A673 (cell line): Measurements from ENCODE around the gene PTPN14.

Source experiments
- CTCF ChIP-seq: fragments of 300-800, 200-600 bp; sonication (generic); conservative IDR thresholded peaks from 2 replicates; pipeline ENCODE4 v1.5.1; 2017; ENCODE audit warnings: low read depth, mild to moderate bottlenecking, antibody characterized with exemption, low read length, moderate library complexity, mixed read lengths
- EZH2 ChIP-seq: fragments of 200-600 bp; sonication (generic); IDR thresholded peaks from 2 replicates; pipeline ENCODE4 v1.6.1; 2017; ENCODE audit warnings: borderline replicate concordance, low read depth, mild to moderate bottlenecking, mixed read lengths, antibody characterized with exemption, low read length; ENCODE audit not compliant: poor library complexity, severe bottlenecking

- TF ChIP-seq CTCF (no peak), EZH2 (no peak)
Measured at GRCh38 chr1:214429951-214430770, 121.2 kb downstream of the PTPN14 start.
